GM12874 (cell line): ENCODE data around the gene MAML3.

Source experiments
- TF ChIP-seq, protein P1 (sequence below): IDR thresholded peaks from 2 replicates; pipeline ENCODE4 v1.5.1; 2011; ENCODE audit warnings: low read depth, mild to moderate bottlenecking, control low read depth, low read length, moderate library complexity; ENCODE audit not compliant: insufficient read depth

Gene MAML3

DNA sequence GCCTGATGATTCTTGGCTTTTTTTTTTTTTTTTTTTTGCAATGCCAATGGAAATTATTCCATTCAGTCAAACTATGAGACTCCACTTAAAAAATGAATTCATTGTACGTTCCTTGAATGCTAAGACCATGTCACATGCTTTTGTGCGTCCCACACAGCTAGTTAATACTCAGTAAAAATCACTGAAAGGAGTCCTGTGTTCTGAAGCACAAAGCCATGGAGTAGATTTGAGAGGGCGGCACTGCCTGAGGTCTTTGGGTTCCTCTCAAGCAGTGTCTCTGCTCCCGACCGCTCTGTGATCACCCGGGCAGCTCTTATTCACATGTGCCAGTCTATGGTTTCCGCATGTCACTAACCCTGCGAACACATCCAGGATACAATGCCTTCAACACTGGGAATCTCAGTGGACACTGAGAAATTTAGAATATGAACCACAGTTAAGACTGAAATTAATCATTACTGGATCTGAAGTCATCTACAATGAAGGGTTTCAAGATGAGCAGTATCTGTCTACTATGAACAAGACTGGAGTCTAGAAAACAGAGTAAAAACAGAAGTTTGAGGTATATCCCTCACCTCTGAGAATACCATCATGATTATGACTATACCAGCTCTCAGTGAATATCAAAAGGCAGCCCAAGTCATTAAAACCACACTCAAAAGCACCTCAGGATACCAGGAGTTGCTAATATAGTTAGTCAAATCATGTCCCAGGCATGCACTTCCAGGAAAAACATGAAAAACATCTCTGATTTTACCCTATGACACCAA is 295.4 kb downstream of the MAML3 start:
- TF ChIP-seq, protein P1, sequence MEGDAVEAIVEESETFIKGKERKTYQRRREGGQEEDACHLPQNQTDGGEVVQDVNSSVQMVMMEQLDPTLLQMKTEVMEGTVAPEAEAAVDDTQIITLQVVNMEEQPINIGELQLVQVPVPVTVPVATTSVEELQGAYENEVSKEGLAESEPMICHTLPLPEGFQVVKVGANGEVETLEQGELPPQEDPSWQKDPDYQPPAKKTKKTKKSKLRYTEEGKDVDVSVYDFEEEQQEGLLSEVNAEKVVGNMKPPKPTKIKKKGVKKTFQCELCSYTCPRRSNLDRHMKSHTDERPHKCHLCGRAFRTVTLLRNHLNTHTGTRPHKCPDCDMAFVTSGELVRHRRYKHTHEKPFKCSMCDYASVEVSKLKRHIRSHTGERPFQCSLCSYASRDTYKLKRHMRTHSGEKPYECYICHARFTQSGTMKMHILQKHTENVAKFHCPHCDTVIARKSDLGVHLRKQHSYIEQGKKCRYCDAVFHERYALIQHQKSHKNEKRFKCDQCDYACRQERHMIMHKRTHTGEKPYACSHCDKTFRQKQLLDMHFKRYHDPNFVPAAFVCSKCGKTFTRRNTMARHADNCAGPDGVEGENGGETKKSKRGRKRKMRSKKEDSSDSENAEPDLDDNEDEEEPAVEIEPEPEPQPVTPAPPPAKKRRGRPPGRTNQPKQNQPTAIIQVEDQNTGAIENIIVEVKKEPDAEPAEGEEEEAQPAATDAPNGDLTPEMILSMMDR, result no peak

DNA sequence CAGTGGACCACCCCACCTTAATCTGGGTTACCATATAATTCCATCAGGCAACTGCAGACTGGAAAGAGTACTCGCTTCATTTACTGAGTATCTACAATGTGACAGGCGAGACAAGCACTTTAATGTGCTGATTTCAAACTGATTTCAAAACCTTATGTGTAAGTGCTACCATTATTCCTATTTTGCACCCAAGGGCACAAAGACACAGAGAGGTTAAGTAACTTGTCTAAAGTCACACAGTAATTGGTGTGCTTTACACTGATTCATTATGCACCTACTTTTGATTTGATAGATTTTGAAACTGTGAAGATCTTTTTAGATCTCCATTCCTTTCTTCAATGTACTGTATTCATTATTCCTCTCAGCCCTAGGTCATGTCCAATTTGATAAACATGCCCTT is 296.0 kb downstream of the MAML3 start:
- TF ChIP-seq, protein P1, result no peak

DNA sequence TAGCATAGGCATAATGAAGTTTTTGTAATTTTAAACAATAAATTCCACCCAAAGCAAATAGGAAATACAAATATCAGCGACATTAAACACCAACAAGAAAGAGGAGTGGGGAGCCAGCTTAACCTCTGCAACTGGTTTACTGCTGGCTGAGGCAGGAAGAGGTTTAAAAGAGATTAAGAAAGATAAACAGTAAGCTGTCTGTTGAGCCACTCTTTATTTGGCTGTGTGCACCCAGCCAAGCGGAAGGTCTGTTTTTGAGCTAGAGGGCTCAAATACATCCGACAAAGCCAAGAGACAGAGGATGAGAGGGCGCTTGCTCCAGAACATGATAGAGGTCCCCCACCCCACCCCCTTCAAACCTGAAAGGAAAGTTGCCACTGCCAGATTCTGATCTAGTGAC is 297.0 kb downstream of the MAML3 start:
- TF ChIP-seq, protein P1, result no peak

DNA sequence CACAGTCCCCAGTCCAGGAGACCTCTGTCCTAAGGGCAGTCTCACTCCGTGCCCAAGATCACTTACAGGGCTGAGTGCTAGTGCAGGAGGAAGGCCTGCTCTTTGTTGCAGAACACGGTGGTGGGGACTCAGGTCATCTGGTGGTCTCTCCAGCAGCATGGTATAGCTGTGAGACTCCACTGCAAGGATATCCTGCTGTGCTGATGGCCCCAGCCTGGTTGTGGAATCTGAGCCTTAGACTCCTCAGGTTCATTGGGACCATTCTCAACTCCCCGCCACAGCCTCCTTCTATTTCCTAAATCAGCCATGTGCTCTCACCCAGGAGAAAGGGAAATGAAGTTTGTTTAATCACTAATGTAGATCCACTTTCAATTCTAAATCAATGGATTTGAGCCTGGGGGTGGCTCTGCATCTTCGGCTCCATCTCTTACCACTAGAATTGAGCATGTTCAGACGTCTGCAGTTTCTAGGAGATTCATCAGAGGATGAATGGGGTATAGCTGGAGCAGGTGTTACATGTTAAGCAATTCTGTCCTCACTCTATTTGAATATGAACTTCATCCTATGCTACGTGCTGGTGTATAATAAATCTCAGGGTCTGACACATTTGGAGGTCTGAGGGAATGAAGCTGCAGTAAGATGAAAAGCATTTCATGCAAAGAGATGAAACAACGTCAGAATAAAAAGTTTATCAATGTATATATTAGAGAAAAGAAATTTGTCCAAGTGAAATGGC is 299.1 kb downstream of the MAML3 start:
- TF ChIP-seq, protein P1, result no peak

DNA sequence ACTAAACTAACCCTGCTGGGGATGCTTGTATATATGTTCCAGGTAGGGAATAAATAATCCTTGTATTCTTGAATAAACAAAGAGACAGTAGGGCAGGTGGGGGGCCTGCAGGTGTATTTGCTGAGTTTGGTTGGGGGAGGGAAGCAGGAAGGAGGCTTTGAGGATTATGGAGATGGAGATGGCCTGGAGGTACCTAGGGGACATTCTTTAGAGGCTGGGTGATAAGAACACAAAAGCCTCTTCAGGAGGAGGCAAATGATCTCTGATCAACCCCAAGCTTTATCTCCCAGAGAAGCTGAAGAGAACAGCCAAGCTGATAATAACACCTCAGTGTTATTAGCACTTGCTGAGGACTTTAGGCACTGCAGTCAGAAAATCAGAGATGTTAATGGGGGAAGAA is 300.7 kb downstream of the MAML3 start:
- TF ChIP-seq, protein P1, result no peak

DNA sequence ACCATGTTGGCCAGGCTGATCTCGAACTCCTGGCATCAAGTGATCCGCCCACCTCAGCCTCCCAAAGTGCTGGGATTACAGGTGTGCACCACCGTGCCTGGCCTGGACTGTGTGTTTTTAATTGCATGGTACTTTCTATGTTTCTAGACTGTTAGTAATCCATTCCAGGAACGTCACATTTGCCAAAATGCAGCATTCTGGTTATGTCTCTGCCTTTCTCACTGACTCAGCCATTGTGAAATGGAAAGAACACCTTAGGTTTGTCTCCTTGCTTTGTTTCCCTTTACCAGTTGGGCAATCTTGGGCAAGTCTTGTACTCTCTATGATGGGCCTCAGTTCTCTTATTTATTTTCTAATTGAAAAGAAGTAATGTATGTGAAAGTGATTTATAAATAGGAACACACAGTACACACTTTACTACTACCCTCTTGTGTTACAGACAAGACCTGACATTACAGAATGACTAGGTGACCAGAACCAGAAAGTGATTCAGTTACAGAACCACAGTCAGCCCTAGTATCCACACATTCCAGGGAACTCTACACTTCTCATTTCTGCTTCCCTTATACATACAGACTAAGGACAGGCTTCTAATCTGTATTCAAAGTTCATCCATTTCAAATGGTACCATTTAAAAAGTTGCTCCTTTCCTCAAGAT is 301.2 kb downstream of the MAML3 start:
- TF ChIP-seq, protein P1, result no peak

DNA sequence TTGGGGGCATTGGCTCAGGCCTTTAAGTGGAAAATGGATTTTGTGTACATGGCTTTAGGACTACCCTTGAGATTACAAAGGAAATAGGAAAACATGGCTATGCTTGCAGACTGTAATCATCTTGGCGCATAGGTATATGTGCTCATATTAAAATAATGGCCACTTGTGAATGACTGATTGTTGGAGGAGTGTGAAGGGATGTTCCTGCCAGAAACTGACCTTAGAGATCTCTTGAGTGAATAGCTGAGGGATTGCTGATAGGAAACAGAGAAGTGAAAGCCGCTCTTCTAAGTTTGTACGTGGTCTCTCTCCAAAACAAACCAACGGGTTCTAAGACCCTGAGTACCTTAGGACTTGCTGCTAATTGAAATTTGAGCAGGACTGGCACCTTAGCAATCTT is 302.3 kb downstream of the MAML3 start:
- TF ChIP-seq, protein P1, result no peak
